Ovary (tissue), 9 donors: ENCODE measurements around the gene ABCC2. TPM values are rescaled to one million over a fixed set of nuclear protein-coding genes. Genes with fewer than 3 reads are reported as not detected.

ENCODE experiments used
- DNase-seq, 5 donors: peaks; one replicate each; pipeline ENCODE4 v3.0.0-alpha.2; 2019 to 2020
- H3K27ac ChIP-seq, 2 donors: fragments of 200-600 bp; one replicate each; pipeline versions ENCODE4 v1.5.1 to v1.8.0; 2019 to 2022
- H3K27me3 ChIP-seq: fragments of 200-600 bp; one replicate; pipeline ENCODE4 v1.8.0; 2022
- H3K36me3 ChIP-seq: fragments of 200-600 bp; sonication (generic); one replicate; pipeline ENCODE4 v1.5.1; 2019
- H3K4me1 ChIP-seq: one replicate; pipeline ENCODE4 v1.8.1; 2013; ENCODE audit warnings: mild to moderate bottlenecking, moderate library complexity; ENCODE audit not compliant: insufficient read depth
- H3K4me3 ChIP-seq: fragments of 200-600 bp; sonication (generic); one replicate; pipeline ENCODE4 v1.5.1; 2017
- H3K9me3 ChIP-seq, 2 donors: fragments of 200-600 bp in 1 of 2; sonication (generic) in 1 of 2; one replicate each; pipeline versions ENCODE4 v1.5.1 to v1.8.1; 2013 to 2019; ENCODE audit warnings: mild to moderate bottlenecking in 1 of 2, moderate library complexity in 1 of 2
- CTCF ChIP-seq, 3 donors: fragments of 450-650 bp in 2 of 3; fragments of 200-600 bp in 1 of 3; IDR thresholded peaks; one replicate each; pipeline versions ENCODE4 v1.5.1 to v1.8.0; 2016 to 2022; ENCODE audit warnings: antibody characterized with exemption in 3 of 3, mild to moderate bottlenecking in 1 of 3
- EP300 ChIP-seq: sonication (generic); formaldehyde crosslinking; IDR thresholded peaks from one replicate; pipeline ENCODE4 v1.6.1; 2017; ENCODE audit warnings: antibody characterized with exemption
- POLR2A ChIP-seq: fragments of 450-650 bp; IDR thresholded peaks from one replicate; pipeline ENCODE4 v1.6.1; 2017; ENCODE audit warnings: antibody characterized with exemption, mild to moderate bottlenecking, moderate library complexity
- WGBS, 3 donors: extraction: QIAGEN DNeasy Blood & Tissue Kit in 1 of 3; methylation state at CpG; one replicate each; pipeline versions ENCODE4 v1.1.5 to v1.1.7; 2013 to 2017; 5-methylcytosine and 5-hydroxymethylcytosine counted together
- intact Hi-C, 4 donors: fragments of 100-400 bp; cut with DNase I; formaldehyde crosslinking; loops; one replicate each; pipeline versions ENCODE4 v1.11.0 to v1.15.1; 2022 to 2023
- polyA plus RNA-seq, 2 donors: library from polyadenylated mRNA; stranded (reverse); fragments of 200-250 nt in 1 of 2; fragments of 350-450 nt in 1 of 2; fragmentation: Illumina TruSeq in 1 of 2; extraction: RNeasy Lipid Tissue Mini Kit (QIAGEN cat#74804) in 1 of 2; gene quantifications; one replicate each; pipeline ENCODE4 v1.2.3, GENCODE V29; 2013 to 2014
- total RNA-seq, 7 donors: library from RNA; depleted of rRNA in 2 of 7; stranded (reverse); fragments of >200 nt in 2 of 7; fragmentation: NEBNext Ultra II Directional in 3 of 7; extraction: Animal tissue kit (Norgen Biotek cat#: 25700) in 3 of 7; gene quantifications; one replicate each; pipeline versions ENCODE4 v1.1.0 to v1.2.4, GENCODE V29; 2016 to 2023
- donor health status: DM: no; HTN: no; CAD: no; lungs with moderate emphysema.
- donor health status: DM: no; HTN: no; CAD: no.
- donor health status: Bipolar disorder and iron deficiency.
- donor health status: DM: yes; HTN: yes; CAD: no.
- donor health status: DM: no; HTN: no; CAD: no.
- donor health status: DM: yes; HTN: yes; CAD: no.

ABCC2 gene
- total and polyA plus RNA-seq, 9 donors = 0.22 to 1.8 (median 0.84) TPM

GRCh38 chr10:99843310-99843709 lies 60.9 kb downstream of the ABCC2 start:
- TF ChIP-seq CTCF (IDR thresholded peaks at IDR 0.05) (no peak), EP300 (no peak), POLR2A (no peak)
- no peak for DNase-seq
- no peaks in the 10 kb centered on the region for H3K4me1 ChIP-seq
- H3K27me3 ChIP-seq = no peaks in the 10 kb centered on the region
- no peak overlapping the region for H3K27ac ChIP-seq
- H3K9me3 ChIP-seq = no peaks in the 10 kb centered on the region
- no peak overlapping the region for H3K4me3 ChIP-seq
- intact Hi-C loops = loop anchor here in 1 of 4 donors (5.0 kb wide), 1 partner anchor 204 kb away; no protein-coding TSS in a partner anchor
- 84 to 90% (median 89%) methylated on average over 3 of the region's 3 CpGs for WGBS, 3 donors
- no peaks in the 10 kb centered on the region for H3K36me3 ChIP-seq

DNA sequence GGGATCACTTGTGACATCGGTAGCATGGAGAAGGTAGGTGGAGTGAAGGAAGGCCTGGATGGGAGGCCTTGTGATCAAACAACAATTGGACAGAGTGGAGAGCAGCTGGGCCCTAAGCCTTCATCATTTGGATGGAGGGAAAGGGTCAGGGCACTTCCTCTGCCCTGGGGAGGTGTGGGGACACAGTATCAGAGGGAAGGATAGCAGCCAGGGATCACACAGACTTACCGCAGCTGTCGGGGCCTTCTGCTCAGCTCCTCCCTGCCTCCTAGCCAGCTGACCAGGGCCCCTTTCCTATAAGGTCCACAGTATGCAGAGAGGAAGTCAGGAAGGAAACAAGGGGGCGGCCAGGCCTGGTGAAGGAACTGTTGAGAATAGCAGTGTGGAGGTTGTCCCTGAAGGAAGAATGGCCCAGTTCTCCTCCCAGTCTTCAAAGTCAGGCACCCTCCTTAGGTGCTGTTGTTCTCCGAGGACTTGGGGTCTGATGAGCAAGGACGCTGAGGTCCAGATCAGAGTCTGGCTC lies 62.1 kb downstream of the ABCC2 start:
- no peaks in the 10 kb centered on the region for H3K4me1 ChIP-seq
- no peak overlapping the region for H3K4me3 ChIP-seq
- H3K36me3 ChIP-seq = no peaks in the 10 kb centered on the region
- no peaks in the 10 kb centered on the region for H3K27me3 ChIP-seq
- TF ChIP-seq POLR2A = no peak
- TF ChIP-seq EP300 = no peak
- TF ChIP-seq CTCF (IDR thresholded peaks at IDR 0.05) = no peak
- 70 to 72% (median 72%) methylated on average over 6 of the region's 6 CpGs for WGBS, 3 donors
- intact Hi-C loops = loop anchor here in 1 of 4 donors (5.0 kb wide), 1 partner anchor 203 kb away; no protein-coding TSS in a partner anchor
- H3K9me3 ChIP-seq = no peaks in the 10 kb centered on the region
- DNase-seq = no peak
- no peak overlapping the region for H3K27ac ChIP-seq

DNA sequence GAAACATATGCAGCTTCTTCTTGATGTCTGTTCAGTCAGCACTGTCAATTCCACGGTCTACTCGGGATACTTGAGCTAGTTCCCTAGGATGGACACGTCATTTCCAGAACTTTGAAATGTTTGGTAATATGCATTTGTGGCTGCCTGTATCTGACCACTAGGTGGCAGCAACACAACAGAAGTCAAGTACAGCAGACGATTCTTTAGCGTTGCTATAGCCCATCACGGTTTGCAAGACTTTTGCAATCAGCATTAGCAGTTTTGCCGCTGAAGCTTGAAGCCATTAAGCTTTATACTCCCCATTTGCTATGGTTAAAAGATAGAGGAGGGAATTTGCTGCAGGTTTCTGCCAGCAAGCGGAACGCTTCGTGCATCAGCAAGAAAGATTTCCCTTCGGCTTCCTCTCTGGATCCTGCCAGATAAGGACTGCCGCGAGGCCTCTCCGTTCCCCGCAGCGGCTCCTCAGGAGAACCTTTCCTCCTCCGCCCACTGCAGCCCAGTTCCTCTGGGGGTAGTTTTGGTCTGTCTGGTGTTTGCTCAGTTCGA lies 63.5 kb downstream of the ABCC2 start:
- TF ChIP-seq CTCF (IDR thresholded peaks at IDR 0.05) (peak; percentile 91 to 96 (median 95)), POLR2A (no peak)
- H3K4me1 ChIP-seq = no peaks in the 10 kb centered on the region
- no peak overlapping the region for H3K4me3 ChIP-seq
- DNase-seq = peak; percentile 61 to 88 (median 74)
- intact Hi-C loops = loop anchor here in 2 of 4 donors (2.0 kb wide), 1 partner anchor 201 kb away; no protein-coding TSS in a partner anchor
- H3K27ac ChIP-seq = peak overlapping the region in 1 of 2 donors; percentile 27
- 1% methylated on average over 18 of the region's 18 CpGs for WGBS, 3 donors
- no peaks in the 10 kb centered on the region for H3K36me3 ChIP-seq
- no peaks in the 10 kb centered on the region for H3K27me3 ChIP-seq
- H3K9me3 ChIP-seq = no peaks in the 10 kb centered on the region

DNA sequence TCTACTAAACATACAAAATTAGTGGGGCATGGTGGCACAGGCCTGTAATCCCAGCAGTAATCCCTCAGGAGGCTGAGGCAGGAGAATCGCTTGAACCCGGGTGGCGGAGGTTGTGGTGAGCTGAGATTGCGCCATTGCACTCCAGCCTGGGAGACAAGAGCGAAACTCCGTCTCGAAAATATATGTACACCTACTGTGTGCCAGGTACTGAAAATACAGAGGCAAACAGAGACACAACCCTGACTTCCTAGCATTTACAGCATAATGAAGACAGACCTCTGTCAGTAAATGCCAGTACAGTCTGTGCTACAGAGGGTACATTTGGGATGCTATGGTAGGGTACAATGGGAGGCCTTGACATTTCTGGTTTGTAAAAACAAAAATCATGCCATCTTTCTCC lies 66.6 kb downstream of the ABCC2 start:
- Histone ChIP-seq H3K4me1 (no peaks in the 10 kb centered on the region), H3K27me3 (no peaks in the 10 kb centered on the region), H3K4me3 (no peak overlapping the region), H3K36me3 (no peaks in the 10 kb centered on the region), H3K27ac (no peak overlapping the region), H3K9me3 (no peaks in the 10 kb centered on the region)
- DNase-seq = no peak
- intact Hi-C loops = no loop called here
- TF ChIP-seq POLR2A = no peak
- TF ChIP-seq CTCF (IDR thresholded peaks at IDR 0.05) = no peak
- no peak for TF ChIP-seq EP300
- 98 to 100% (median 98%) methylated on average over 7 of the region's 7 CpGs for WGBS, 3 donors
